ENCODE results near the gene PRSS27.

GRCh38 chr16:2702438-2702825 lies 17.6 kb downstream of the PRSS27 start:
- TF ChIP-seq POLR2A (IDR thresholded peaks at IDR 0.05; ENCODE audit: low read length) (no peak), GATA1 (IDR thresholded peaks at IDR 0.05; ENCODE audit: low read depth, low read length) (no peak)
